AG04449 (cell line): ENCODE data around the gene LYST.

ENCODE experiments used
- CTCF ChIA-PET: fragments of 350-600 bp; formaldehyde crosslinking; extraction: SDS; loops from one replicate; lab custom pipeline; 2021; ENCODE audit warnings: antibody characterized with exemption; lab: Yijun Ruan, JAX
- POLR2A ChIA-PET: fragments of 400-600, 350-600 bp; formaldehyde crosslinking; extraction: SDS; loops from one replicate; lab custom pipeline; 2020; ENCODE audit warnings: antibody characterized with exemption, inconsistent platforms; lab: Yijun Ruan, JAX
- DNase-seq: peaks from one replicate; pipeline ENCODE4 v3.0.0-alpha.2; 2010; ENCODE audit warnings: low read depth, low spot score
- H3K4me3 ChIP-seq: 2 replicates; pipeline ENCODE4 v1.5.1; 2011; ENCODE audit warnings: low read depth, mild to moderate bottlenecking, control low read depth, low read length
- CTCF ChIP-seq: IDR thresholded peaks from one replicate; pipeline ENCODE4 v1.5.1; 2011; ENCODE audit warnings: mild to moderate bottlenecking, moderate library complexity, low read length, control low read depth, inconsistent platforms; ENCODE audit not compliant: insufficient read depth; ENCODE audit errors: missing control alignments

LYST gene

GRCh38 chr1:235722858-235723257 is 143.8 kb downstream of the LYST start:
- no peak for TF ChIP-seq CTCF
- H3K4me3 ChIP-seq, result no peak overlapping the region
- no peak for DNase-seq
- POLR2A ChIA-PET, result no interaction called here
- CTCF ChIA-PET, result no interaction called here

GRCh38 chr1:235721982-235722381 is 144.7 kb downstream of the LYST start:
- POLR2A ChIA-PET, result no interaction called here
- CTCF ChIA-PET, result no interaction called here
- no peak overlapping the region for H3K4me3 ChIP-seq
- DNase-seq, result no peak
- no peak for TF ChIP-seq CTCF

- no peak for DNase-seq
- ChIA-PET CTCF (no interaction called here), POLR2A (no interaction called here)
- TF ChIP-seq CTCF, result no peak
- no peak overlapping the region for H3K4me3 ChIP-seq
Measured at GRCh38 chr1:235720544-235720943, 146.2 kb downstream of the LYST start.

GRCh38 chr1:235714205-235714897 is 152.4 kb downstream of the LYST start:
- H3K4me3 ChIP-seq, result no peak overlapping the region
- CTCF ChIA-PET, result no interaction called here
- POLR2A ChIA-PET, result no interaction called here
- TF ChIP-seq CTCF, result no peak
- DNase-seq, result no peak

- no peak for TF ChIP-seq CTCF
- H3K4me3 ChIP-seq, result no peak overlapping the region
- ChIA-PET POLR2A (no interaction called here), CTCF (interaction anchor here (0.8 kb wide), 1 partner anchor 58 kb away, joined by 3 read pairs; no protein-coding TSS in a partner anchor)
- no peak for DNase-seq
Measured at GRCh38 chr1:235712812-235713211, 153.9 kb downstream of the LYST start.

GRCh38 chr1:235710687-235711086 is 156.0 kb downstream of the LYST start:
- POLR2A ChIA-PET, result no interaction called here
- DNase-seq, result no peak
- no peak overlapping the region for H3K4me3 ChIP-seq
- CTCF ChIA-PET, result interaction anchor here (1.6 to 1.8 kb wide), 2 partner anchors 15 to 206 kb away, joined by 5 read pairs; partner anchors contain the start of gene B3GALNT2
- no peak for TF ChIP-seq CTCF
